ENCODE data around the gene KRT39.
"Not testable (repeated sequence)": the region's sequence is repeated elsewhere in the genome, so short reads cannot be mapped to it uniquely, and the experiment has no call there.

KRT39 gene

GRCh38 chr17:40966848-40967247 is at the start of gene KRT39:
Gene KRT39, minus strand, starts transcription at chr17:40966948. Its CDS starts 92 bp downstream, at chr17:40966856.
- ATAC-seq (no peak), DNase-seq (no peak)
- H3K4me3 Mint-ChIP-seq = no peak within 1 kb of the TSS
- no peaks in the 10 kb centered on the region for H3K27me3 Mint-ChIP-seq
- H3K9me3 Mint-ChIP-seq = no peaks in the 10 kb centered on the region
- no peaks in the 10 kb centered on the region for H3K4me1 Mint-ChIP-seq
- H3K27ac Mint-ChIP-seq = no peak within 1 kb of the TSS

GRCh38 chr17:41015454-41015853 is 48.7 kb upstream of the KRT39 start:
- no peaks in the 10 kb centered on the region for H3K4me1 Mint-ChIP-seq

GRCh38 chr17:41013606-41014005 is 46.9 kb upstream of the KRT39 start:
- H3K27ac Mint-ChIP-seq = no peak overlapping the region
- no peak for DNase-seq
- no peaks in the 10 kb centered on the region for H3K9me3 Mint-ChIP-seq
- H3K27me3 Mint-ChIP-seq = no peaks in the 10 kb centered on the region
- no peaks in the 10 kb centered on the region for H3K4me1 Mint-ChIP-seq
- no peak overlapping the region for H3K4me3 Mint-ChIP-seq
- no peak for ATAC-seq

More at GRCh38 chr17:41015454-41015853, 48.7 kb upstream of the KRT39 start:
- H3K4me3 Mint-ChIP-seq = no peak overlapping the region
- no peak for DNase-seq
- no peak overlapping the region for H3K27ac Mint-ChIP-seq
- H3K9me3 Mint-ChIP-seq = no peaks in the 10 kb centered on the region
- ATAC-seq = no peak
- H3K27me3 Mint-ChIP-seq = no peaks in the 10 kb centered on the region

GRCh38 chr17:41013181-41013580 is 46.4 kb upstream of the KRT39 start:
- no peaks in the 10 kb centered on the region for H3K27me3 Mint-ChIP-seq
- no peaks in the 10 kb centered on the region for H3K4me1 Mint-ChIP-seq
- no peak for ATAC-seq
- H3K27ac Mint-ChIP-seq = no peak overlapping the region
- no peak for DNase-seq
- H3K4me3 Mint-ChIP-seq = no peak overlapping the region
- no peaks in the 10 kb centered on the region for H3K9me3 Mint-ChIP-seq

- Mint-ChIP-seq H3K27me3 (no peaks in the 10 kb centered on the region), H3K27ac (no peak overlapping the region), H3K4me1 (no peaks in the 10 kb centered on the region), H3K4me3 (no peak overlapping the region), H3K9me3 (no peaks in the 10 kb centered on the region)
- DNase-seq (no peak), ATAC-seq (no peak)
Measured at GRCh38 chr17:41012326-41013120, 45.8 kb upstream of the KRT39 start.

GRCh38 chr17:41010441-41010840 is 43.7 kb upstream of the KRT39 start:
- no peak overlapping the region for H3K27ac Mint-ChIP-seq
- DNase-seq (no peak), ATAC-seq (no peak)
- no peaks in the 10 kb centered on the region for H3K9me3 Mint-ChIP-seq
- no peaks in the 10 kb centered on the region for H3K4me1 Mint-ChIP-seq
- H3K4me3 Mint-ChIP-seq = no peak overlapping the region
- no peaks in the 10 kb centered on the region for H3K27me3 Mint-ChIP-seq

GRCh38 chr17:41009936-41010335 is 43.2 kb upstream of the KRT39 start:
- ATAC-seq (no peak), DNase-seq (no peak)
- H3K9me3 Mint-ChIP-seq = no peaks in the 10 kb centered on the region
- no peaks in the 10 kb centered on the region for H3K27me3 Mint-ChIP-seq
- no peaks in the 10 kb centered on the region for H3K4me1 Mint-ChIP-seq
- no peak overlapping the region for H3K4me3 Mint-ChIP-seq
- no peak overlapping the region for H3K27ac Mint-ChIP-seq

GRCh38 chr17:41009301-41009760 is 42.6 kb upstream of the KRT39 start:
- DNase-seq (no peak), ATAC-seq (no peak)
- H3K4me3 Mint-ChIP-seq = no peak overlapping the region
- no peaks in the 10 kb centered on the region for H3K9me3 Mint-ChIP-seq
- H3K4me1 Mint-ChIP-seq = no peaks in the 10 kb centered on the region
- H3K27me3 Mint-ChIP-seq = no peaks in the 10 kb centered on the region
- no peak overlapping the region for H3K27ac Mint-ChIP-seq

GRCh38 chr17:41008811-41009210 is 42.1 kb upstream of the KRT39 start, which contains the start of gene KRTAP3-1:
Gene KRTAP3-1, minus strand, starts transcription at chr17:41009128. Its CDS starts 54 bp downstream, at chr17:41009074.
- Mint-ChIP-seq H3K4me1 (no peaks in the 10 kb centered on the region), H3K27ac (no peak within 1 kb of the TSS), H3K27me3 (no peaks in the 10 kb centered on the region)

GRCh38 chr17:41004397-41004796 is 37.6 kb upstream of the KRT39 start:
- Mint-ChIP-seq H3K4me3 (no peak overlapping the region), H3K9me3 (no peaks in the 10 kb centered on the region), H3K27me3 (peaks cover 4% of the 10 kb centered on the region), H3K27ac (peak overlapping the region in 1 of 2 donors; percentile 51), H3K4me1 (no peaks in the 10 kb centered on the region)
- ATAC-seq (no peak), DNase-seq (no peak)

More at GRCh38 chr17:41008811-41009210, 42.1 kb upstream of the KRT39 start, which contains the start of gene KRTAP3-1:
- Mint-ChIP-seq H3K4me3 (no peak within 1 kb of the TSS), H3K9me3 (no peaks in the 10 kb centered on the region)
- ATAC-seq (no peak), DNase-seq (no peak)

- DNase-seq (no peak), ATAC-seq (no peak)
- Mint-ChIP-seq H3K4me3 (no peak overlapping the region), H3K27ac (no peak overlapping the region), H3K9me3 (no peaks in the 10 kb centered on the region), H3K4me1 (no peaks in the 10 kb centered on the region), H3K27me3 (peaks cover 8% of the 10 kb centered on the region)
Measured at GRCh38 chr17:41003926-41004325, 37.2 kb upstream of the KRT39 start.

- ATAC-seq = no peak
- no peaks in the 10 kb centered on the region for H3K4me1 Mint-ChIP-seq
- no peak overlapping the region for H3K4me3 Mint-ChIP-seq
Measured at GRCh38 chr17:41002814-41003213, 36.1 kb upstream of the KRT39 start.

GRCh38 chr17:41001795-41002194 is 35.0 kb upstream of the KRT39 start:
- DNase-seq = no peak
- Mint-ChIP-seq H3K4me1 (no peaks in the 10 kb centered on the region), H3K4me3 (no peak overlapping the region), H3K27me3 (peaks cover 24% of the 10 kb centered on the region), H3K9me3 (no peaks in the 10 kb centered on the region), H3K27ac (no peak overlapping the region)
- ATAC-seq = no peak

More at GRCh38 chr17:41002814-41003213, 36.1 kb upstream of the KRT39 start:
- Mint-ChIP-seq H3K27me3 (peaks cover 16% of the 10 kb centered on the region), H3K27ac (no peak overlapping the region), H3K9me3 (no peaks in the 10 kb centered on the region)
- DNase-seq = no peak

- H3K9me3 Mint-ChIP-seq, H3K4me3 Mint-ChIP-seq, H3K4me1 Mint-ChIP-seq, H3K27ac Mint-ChIP-seq, ATAC-seq, DNase-seq: not testable (repeated sequence)
- H3K27me3 Mint-ChIP-seq = peaks cover 31% of the 10 kb centered on the region
Measured at GRCh38 chr17:40999563-40999962, 32.8 kb upstream of the KRT39 start, which contains the start of gene KRTAP3-2. Gene KRTAP3-2, minus strand, starts transcription at chr17:40999906. Its CDS starts 53 bp downstream, at chr17:40999853.

GRCh38 chr17:40997361-40997760 is 30.6 kb upstream of the KRT39 start:
- Mint-ChIP-seq H3K27me3 (peaks cover 44% of the 10 kb centered on the region), H3K9me3 (no peaks in the 10 kb centered on the region), H3K27ac (no peak overlapping the region)

GRCh38 chr17:40996829-40997228 is 30.1 kb upstream of the KRT39 start:
- H3K4me3 Mint-ChIP-seq = no peak overlapping the region
- H3K27ac Mint-ChIP-seq = no peak overlapping the region
- ATAC-seq = no peak
- peaks cover 47% of the 10 kb centered on the region for H3K27me3 Mint-ChIP-seq
- no peaks in the 10 kb centered on the region for H3K4me1 Mint-ChIP-seq
- no peaks in the 10 kb centered on the region for H3K9me3 Mint-ChIP-seq
- DNase-seq = no peak

More at GRCh38 chr17:40997361-40997760, 30.6 kb upstream of the KRT39 start:
- H3K4me3 Mint-ChIP-seq = no peak overlapping the region
- DNase-seq = no peak
- no peaks in the 10 kb centered on the region for H3K4me1 Mint-ChIP-seq
- ATAC-seq = no peak
